PC-3 (cell line): ENCODE measurements around the gene DAAM1. TPM values are rescaled to one million over a fixed set of nuclear protein-coding genes. Genes with fewer than 3 reads are reported as not detected.

Experiments used
- ATAC-seq: fragments of 200-7000 bp; cut with Tn5 transposase; 2 replicates; pipeline ENCODE4 v1.9.1; 2020; ENCODE audit warnings: mild to moderate bottlenecking, moderate library complexity
- BruUV-seq: library from RNA; stranded (reverse); fragments of 400-500 nt; replicated peaks from 2 replicates; lab custom pipeline; 2021; lab: Mats Ljungman, UMichigan
- CTCF ChIA-PET: fragments of 300-600 bp; sonication (Branson Sonifier 250); formaldehyde crosslinking; loops from one replicate; lab custom pipeline; 2022; ENCODE audit warnings: antibody characterized with exemption; lab: Charles Lee
- POLR2A ChIA-PET: fragments of 300-600 bp; sonication (Branson Sonifier 250); formaldehyde crosslinking; loops from one replicate; lab custom pipeline; 2022; ENCODE audit warnings: antibody characterized with exemption; ENCODE audit not compliant: unreplicated experiment; lab: Charles Lee
- DNase-seq: peaks from one replicate; pipeline ENCODE4 v3.0.0-alpha.2; 2015
- H2AFZ ChIP-seq: fragments of 300-600 bp; sonication (generic); 2 replicates; pipeline ENCODE4 v1.6.0; 2016; ENCODE audit warnings: antibody characterized with exemption, low read length
- H3F3A ChIP-seq: fragments of 300-600 bp; sonication (generic); one replicate; pipeline ENCODE4 v1.6.0; 2017; ENCODE audit warnings: antibody characterized with exemption, low read length, control low read depth, mild to moderate bottlenecking; ENCODE audit not compliant: unreplicated experiment
- H3K27ac ChIP-seq: fragments of 300-600 bp; sonication (generic); 2 replicates; pipeline ENCODE4 v1.5.1; 2016; ENCODE audit warnings: mild to moderate bottlenecking, low read length
- H3K27me3 ChIP-seq: fragments of 300-600 bp; sonication (generic); 2 replicates; pipeline ENCODE4 v1.6.1; 2016; ENCODE audit warnings: low read length, mixed read lengths
- H3K36me3 ChIP-seq: fragments of 300-600 bp; sonication (generic); 2 replicates; pipeline ENCODE4 v1.6.1; 2016; ENCODE audit warnings: low read depth, mixed run types, low read length, mixed read lengths
- H3K4me1 ChIP-seq: fragments of 300-600 bp; sonication (generic); 2 replicates; pipeline ENCODE4 v1.5.1; 2016; ENCODE audit warnings: low read length; ENCODE audit not compliant: insufficient read depth
- H3K4me2 ChIP-seq: fragments of 300-600 bp; sonication (generic); 2 replicates; pipeline ENCODE4 v1.6.0; 2016; ENCODE audit warnings: low read length
- H3K4me3 ChIP-seq: fragments of 300-600 bp; sonication (generic); 2 replicates; pipeline ENCODE4 v1.5.1; 2016; ENCODE audit warnings: mild to moderate bottlenecking, low read length, mixed read lengths
- H3K79me2 ChIP-seq: fragments of 300-600 bp; sonication (generic); 2 replicates; pipeline ENCODE4 v1.6.1; 2017; ENCODE audit warnings: low read length, mixed read lengths
- H3K9ac ChIP-seq: fragments of 300-600 bp; sonication (generic); 2 replicates; pipeline ENCODE4 v1.6.0; 2016; ENCODE audit warnings: mild to moderate bottlenecking, low read length
- H3K9me2 ChIP-seq: fragments of 300-600 bp; sonication (generic); replicated peaks from 2 replicates; pipeline ENCODE4 v1.6.1; 2016; ENCODE audit warnings: mixed run types, low read length, mixed read lengths
- H3K9me3 ChIP-seq: fragments of 300-600 bp; sonication (generic); 2 replicates; pipeline ENCODE4 v1.6.1; 2016; ENCODE audit warnings: low read length, mixed read lengths
- H4K20me1 ChIP-seq: fragments of 300-600 bp; sonication (generic); 2 replicates; pipeline ENCODE4 v1.6.1; 2016; ENCODE audit warnings: low read length, mixed read lengths
- EZH2 ChIP-seq: fragments of 300-600 bp; sonication (generic); IDR thresholded peaks from one replicate; pipeline ENCODE4 v1.6.1; 2017; ENCODE audit warnings: antibody characterized with exemption, mild to moderate bottlenecking, low read length; ENCODE audit not compliant: unreplicated experiment
- EZH2phosphoT487 ChIP-seq: fragments of 300-600 bp; sonication (generic); IDR thresholded peaks from 2 replicates; pipeline ENCODE4 v1.6.1; 2018; ENCODE audit warnings: mild to moderate bottlenecking, antibody characterized with exemption, low read length, borderline replicate concordance
- intact Hi-C: fragments of 100-400 bp; cut with micrococcal nuclease; formaldehyde crosslinking; loops from 2 replicates; pipeline ENCODE4 v1.9.0; 2023
- total RNA-seq: library from RNA; depleted of rRNA; stranded (reverse); fragments of >200 nt; gene quantifications from 2 replicates; pipeline ENCODE4 v1.2.3, GENCODE V29; 2014
- TF ChIP-seq, protein P1 (sequence below): fragments of 300-600 bp; sonication (generic); conservative IDR thresholded peaks from 2 replicates; pipeline ENCODE4 v1.5.1; 2017; ENCODE audit warnings: antibody characterized with exemption, low read depth, mild to moderate bottlenecking, low read length

DAAM1 gene
- total RNA-seq, 1 experiment from 2014 or later: 32.7 TPM

DNA sequence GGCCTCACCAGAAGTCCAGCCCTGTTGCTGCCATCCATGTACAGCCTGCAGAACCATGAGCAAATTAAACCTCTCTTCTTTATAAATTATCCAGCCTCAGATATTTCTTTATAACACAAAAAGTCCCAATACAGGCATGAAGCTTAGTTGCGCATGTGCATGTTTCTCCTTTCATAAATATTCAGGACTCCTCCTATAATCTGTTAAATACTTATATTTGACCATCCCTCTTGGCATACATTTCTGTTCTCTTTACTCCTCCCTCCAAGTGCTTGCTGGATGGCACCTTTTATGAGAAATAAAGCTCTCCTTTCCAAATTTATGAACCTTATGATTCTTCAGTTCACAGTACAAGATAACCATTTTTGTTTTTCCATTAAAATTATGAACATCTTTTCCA lies 20.5 kb downstream of the DAAM1 start:
- TF ChIP-seq EZH2phosphoT487 (no peak), EZH2 (no peak)
- TF ChIP-seq, protein P1, sequence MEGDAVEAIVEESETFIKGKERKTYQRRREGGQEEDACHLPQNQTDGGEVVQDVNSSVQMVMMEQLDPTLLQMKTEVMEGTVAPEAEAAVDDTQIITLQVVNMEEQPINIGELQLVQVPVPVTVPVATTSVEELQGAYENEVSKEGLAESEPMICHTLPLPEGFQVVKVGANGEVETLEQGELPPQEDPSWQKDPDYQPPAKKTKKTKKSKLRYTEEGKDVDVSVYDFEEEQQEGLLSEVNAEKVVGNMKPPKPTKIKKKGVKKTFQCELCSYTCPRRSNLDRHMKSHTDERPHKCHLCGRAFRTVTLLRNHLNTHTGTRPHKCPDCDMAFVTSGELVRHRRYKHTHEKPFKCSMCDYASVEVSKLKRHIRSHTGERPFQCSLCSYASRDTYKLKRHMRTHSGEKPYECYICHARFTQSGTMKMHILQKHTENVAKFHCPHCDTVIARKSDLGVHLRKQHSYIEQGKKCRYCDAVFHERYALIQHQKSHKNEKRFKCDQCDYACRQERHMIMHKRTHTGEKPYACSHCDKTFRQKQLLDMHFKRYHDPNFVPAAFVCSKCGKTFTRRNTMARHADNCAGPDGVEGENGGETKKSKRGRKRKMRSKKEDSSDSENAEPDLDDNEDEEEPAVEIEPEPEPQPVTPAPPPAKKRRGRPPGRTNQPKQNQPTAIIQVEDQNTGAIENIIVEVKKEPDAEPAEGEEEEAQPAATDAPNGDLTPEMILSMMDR: no peak
- ChIA-PET CTCF (no interaction called here), POLR2A (no interaction called here)

DNA sequence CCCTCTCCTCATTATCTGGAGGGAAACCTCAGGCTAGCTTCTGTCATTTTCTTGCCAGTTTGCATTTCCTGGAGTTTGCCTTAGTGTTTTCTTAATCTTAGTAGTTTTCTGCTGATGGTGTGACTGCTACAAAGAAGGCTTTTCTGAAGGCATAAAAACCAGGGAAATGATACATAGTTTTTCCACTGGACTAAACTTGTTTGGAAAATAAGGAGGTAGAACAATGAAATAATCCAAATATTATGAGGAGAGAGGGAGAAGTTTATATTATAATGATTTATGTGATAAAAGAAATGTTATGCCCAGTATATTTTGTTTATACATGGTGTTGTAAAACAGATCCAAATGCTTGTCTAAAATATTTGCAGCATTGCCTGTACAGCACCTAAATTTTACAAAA lies 22.2 kb downstream of the DAAM1 start:
- Histone ChIP-seq H3K79me2 (0 out of 2 replicates have a peak, but pooled peaks cover 5% of the 10 kb centered on the region), H4K20me1 (no peaks in the 10 kb centered on the region), H3K9ac (no peak overlapping the region), H3F3A (no peaks in the 10 kb centered on the region), H3K4me3 (no peak overlapping the region), H3K27me3 (no peaks in the 10 kb centered on the region), H3K4me1 (peaks cover 7% of the 10 kb centered on the region; the same call in 1 of the 2 replicates), H3K9me2 (no peaks in the 10 kb centered on the region), H3K27ac (no peak overlapping the region), H3K9me3 (no peaks in the 10 kb centered on the region), H3K36me3 (no peaks in the 10 kb centered on the region), H2AFZ (no peak overlapping the region), H3K4me2 (no peak overlapping the region)
- TF ChIP-seq, protein P1: no peak
- TF ChIP-seq EZH2phosphoT487: no peak
- TF ChIP-seq EZH2: no peak
- ATAC-seq: no peak
- POLR2A ChIA-PET: no interaction called here
- intact Hi-C loops: no loop called here
- no peak for DNase-seq
- CTCF ChIA-PET: no interaction called here
- no TSS peak for BruUV-seq

More for the DNA sequence above, 20.5 kb downstream of the DAAM1 start:
- Histone ChIP-seq H2AFZ (no peak overlapping the region), H3K4me1 (peaks cover 7% of the 10 kb centered on the region; the same call in 1 of the 2 replicates), H3K79me2 (peaks cover 6% of the 10 kb centered on the region; the same call in 1 of the 2 replicates), H4K20me1 (no peaks in the 10 kb centered on the region), H3K27me3 (no peaks in the 10 kb centered on the region), H3K4me3 (no peak overlapping the region), H3K4me2 (no peak overlapping the region), H3K9ac (no peak overlapping the region), H3K27ac (no peak overlapping the region), H3K9me3 (no peaks in the 10 kb centered on the region), H3K36me3 (no peaks in the 10 kb centered on the region), H3K9me2 (no peaks in the 10 kb centered on the region), H3F3A (no peaks in the 10 kb centered on the region)
- ATAC-seq: no peak
- no TSS peak for BruUV-seq
- intact Hi-C loops: no loop called here
- no peak for DNase-seq
